ENCODE data around the gene MED1.
"Not testable (repeated sequence)": the region's sequence is repeated elsewhere in the genome, so short reads cannot be mapped to it uniquely, and the experiment has no call there.

The MED1 gene

DNA sequence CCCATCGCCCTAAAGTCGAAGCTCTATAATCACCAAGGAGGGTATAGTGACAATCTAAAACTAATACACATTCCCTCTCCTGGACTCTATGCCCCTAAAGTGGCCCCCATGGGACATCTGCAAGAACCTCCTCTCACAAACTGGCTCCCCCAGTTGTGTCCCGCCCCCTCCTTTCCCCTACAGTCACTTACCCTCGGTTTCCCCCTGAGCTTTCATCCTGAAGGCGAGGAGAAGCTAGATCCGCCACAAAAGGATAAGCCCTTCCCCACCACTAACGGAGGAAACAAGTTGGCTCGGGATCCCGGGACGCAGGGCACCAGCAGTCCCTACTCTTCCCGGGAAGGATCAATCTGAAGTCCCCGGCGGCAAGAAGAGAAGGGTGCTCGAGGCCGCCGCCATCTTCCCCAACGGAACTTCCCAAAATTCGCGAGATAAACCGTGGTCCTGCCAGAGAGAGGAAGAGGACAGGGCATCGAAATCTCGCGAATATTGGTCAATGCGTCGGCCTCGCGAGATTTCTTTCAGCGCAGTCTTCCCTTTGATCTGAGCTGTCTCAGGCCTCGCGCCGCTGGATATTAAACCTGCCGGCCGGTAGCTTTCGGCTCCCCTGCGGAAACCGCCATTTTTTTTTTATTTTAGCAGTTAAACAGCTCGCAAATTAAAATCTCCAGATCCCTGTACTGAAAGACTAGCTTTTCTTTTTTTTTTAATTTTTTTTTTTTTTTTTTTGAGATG is at the start of gene MED1:
TSS of gene MED1 (minus strand) at position 417 of the 735 bp plus-strand sequence. CDS start at position 216, 201 bp downstream.
- DNase-seq = peak; percentile 70 to 79 (median 77)

DNA sequence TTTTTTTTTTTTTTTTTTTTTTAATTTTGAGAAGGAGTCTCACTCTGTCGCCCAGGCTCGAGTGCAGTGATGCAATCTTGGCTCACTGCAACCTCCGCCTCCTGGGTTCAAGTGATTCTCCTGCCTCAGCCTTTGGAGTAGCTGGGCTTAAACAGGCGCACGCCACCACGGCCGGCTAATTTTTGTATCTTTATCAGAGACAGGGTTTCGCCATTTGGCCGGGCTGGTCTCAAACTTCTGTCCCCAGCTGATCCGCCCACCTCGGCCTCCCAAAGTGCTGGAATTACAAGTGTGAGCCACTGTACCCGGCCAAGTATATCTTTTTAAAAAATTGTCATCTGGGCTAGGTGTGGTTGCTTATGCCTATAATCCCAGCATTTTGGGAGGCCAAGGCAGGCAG is 45.9 kb upstream of the MED1 start:
- DNase-seq = not testable (repeated sequence)

DNA sequence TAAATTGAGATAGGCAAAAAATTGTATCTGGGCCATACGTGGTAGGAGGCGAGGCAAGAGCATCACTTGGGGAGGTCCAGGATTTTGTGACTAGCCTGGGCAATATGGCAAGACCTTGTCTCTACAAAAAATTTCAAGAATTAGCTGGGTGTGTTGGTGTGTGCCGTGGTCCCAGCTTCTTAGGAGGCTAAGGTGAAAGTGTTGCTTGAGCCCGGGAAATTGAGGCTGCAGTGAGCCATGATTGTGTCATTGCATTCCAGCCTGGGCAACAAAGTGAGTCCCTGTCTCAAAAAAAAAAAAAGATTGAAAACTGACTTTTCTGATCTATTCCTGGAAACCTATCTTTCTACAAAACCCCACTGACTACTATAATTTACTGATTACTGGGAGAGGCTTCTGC is 36.9 kb upstream of the MED1 start:
- no peak for DNase-seq

GRCh38 chr17:39487490-39487889 is 36.4 kb upstream of the MED1 start:
- not testable (repeated sequence) for DNase-seq

- no peak for DNase-seq
These were observed 35.2 kb upstream of the MED1 start for GRCh38 chr17:39486242-39486641.

GRCh38 chr17:39485555-39485954 is 34.5 kb upstream of the MED1 start:
- no peak for DNase-seq

DNA sequence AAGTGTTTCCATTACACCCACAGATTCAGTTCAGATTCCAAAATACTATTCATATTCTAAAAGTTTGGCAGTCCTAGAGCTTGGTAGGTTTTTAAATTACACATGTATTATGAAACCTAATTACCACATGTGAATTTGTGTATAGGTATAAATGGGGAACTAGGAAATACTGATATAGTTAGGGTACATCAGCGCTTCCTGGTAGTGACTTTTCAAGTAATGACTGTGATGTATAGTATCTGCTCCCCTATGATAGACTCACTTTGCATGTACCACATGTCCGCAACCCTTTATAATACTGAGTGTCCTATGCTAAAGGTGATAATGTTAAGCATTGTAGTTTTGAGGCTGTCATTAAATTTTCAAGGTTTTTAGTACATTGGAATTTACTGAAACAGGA is 33.1 kb upstream of the MED1 start:
- no peak for DNase-seq

DNA sequence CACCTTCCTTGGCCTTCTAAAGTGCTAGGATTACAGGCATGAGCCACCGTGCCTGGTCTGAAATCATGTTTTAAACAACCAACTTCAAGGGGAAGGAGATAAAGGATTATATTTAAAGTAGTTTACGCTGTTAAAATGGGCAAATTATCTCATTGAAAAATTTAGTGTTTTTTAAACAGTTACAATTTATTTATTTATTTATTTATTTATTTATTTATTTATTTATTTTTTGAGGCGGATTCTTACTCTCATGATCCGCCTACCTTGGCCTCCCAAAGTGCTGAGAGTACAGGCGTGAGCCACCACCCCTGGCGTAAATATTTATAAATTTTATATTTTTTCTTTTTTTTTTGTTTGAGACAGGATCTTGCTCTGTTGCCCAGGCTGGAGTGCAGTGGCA is 32.4 kb upstream of the MED1 start:
- DNase-seq = no peak

DNA sequence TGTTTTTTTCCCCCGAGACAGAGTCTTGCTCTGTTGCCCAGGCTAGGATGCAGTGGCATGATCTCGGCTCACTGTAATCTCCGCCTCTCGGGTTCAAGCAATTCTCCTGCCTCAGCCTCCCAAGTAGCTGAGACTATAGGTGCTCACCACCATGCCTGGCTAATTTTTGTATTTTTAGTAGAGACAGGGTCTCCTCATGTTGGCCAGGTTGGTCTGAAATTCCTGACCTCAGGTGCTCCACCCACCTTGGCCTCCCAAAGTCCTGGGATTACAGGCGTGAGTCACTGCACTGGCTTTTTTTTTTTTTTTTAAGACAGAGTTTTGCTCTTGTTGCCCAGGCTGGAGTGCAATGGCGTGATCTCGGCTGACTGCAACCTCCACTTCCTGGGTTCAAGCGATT is 28.6 kb upstream of the MED1 start:
- DNase-seq = not testable (repeated sequence)

- DNase-seq = no peak
These were observed 22.2 kb upstream of the MED1 start for GRCh38 chr17:39473310-39473709.

- DNase-seq = not testable (repeated sequence)
These were observed 17.5 kb upstream of the MED1 start for GRCh38 chr17:39468610-39469009.

GRCh38 chr17:39464639-39465181 is 13.6 kb upstream of the MED1 start:
- DNase-seq = not testable (repeated sequence)

DNA sequence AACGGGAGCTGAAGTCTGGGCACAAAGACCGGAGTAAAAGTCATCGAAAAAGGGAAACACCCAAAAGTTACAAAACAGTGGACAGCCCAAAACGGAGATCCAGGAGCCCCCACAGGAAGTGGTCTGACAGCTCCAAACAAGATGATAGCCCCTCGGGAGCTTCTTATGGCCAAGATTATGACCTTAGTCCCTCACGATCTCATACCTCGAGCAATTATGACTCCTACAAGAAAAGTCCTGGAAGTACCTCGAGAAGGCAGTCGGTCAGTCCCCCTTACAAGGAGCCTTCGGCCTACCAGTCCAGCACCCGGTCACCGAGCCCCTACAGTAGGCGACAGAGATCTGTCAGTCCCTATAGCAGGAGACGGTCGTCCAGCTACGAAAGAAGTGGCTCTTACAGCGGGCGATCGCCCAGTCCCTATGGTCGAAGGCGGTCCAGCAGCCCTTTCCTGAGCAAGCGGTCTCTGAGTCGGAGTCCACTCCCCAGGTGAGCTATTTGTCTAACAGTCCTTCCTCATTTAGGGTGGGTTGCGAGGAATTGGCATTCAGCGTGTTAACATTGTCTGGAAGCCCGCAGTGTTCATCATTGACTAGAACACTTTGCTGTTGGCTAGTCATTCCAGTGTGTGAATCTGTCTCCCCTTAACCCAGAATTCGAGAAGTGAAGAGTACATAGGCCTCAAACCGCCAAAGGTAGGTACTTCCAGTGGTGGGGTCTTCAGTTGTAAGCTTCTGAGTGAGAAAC is 11.7 kb upstream of the MED1 start:
- no peak for DNase-seq

DNA sequence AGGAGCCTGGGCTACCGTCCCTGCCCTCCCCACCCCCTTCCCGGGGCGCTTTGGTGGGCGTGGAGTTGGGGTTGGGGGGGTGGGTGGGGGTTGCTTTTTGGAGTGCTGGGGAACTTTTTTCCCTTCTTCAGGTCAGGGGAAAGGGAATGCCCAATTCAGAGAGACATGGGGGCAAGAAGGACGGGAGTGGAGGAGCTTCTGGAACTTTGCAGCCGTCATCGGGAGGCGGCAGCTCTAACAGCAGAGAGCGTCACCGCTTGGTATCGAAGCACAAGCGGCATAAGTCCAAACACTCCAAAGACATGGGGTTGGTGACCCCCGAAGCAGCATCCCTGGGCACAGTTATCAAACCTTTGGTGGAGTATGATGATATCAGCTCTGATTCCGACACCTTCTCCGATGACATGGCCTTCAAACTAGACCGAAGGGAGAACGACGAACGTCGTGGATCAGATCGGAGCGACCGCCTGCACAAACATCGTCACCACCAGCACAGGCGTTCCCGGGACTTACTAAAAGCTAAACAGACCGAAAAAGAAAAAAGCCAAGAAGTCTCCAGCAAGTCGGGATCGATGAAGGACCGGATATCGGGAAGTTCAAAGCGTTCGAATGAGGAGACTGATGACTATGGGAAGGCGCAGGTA is 11.0 kb upstream of the MED1 start:
- no peak for DNase-seq

GRCh38 chr17:39461113-39461925 is 10.3 kb upstream of the MED1 start, which contains the start of gene CDK12:
Gene CDK12 (plus strand): TSS chr17:39461486. CDS start chr17:39462072, 586 bp downstream.
- DNase-seq = peak; percentile 80 to 88 (median 87)

DNA sequence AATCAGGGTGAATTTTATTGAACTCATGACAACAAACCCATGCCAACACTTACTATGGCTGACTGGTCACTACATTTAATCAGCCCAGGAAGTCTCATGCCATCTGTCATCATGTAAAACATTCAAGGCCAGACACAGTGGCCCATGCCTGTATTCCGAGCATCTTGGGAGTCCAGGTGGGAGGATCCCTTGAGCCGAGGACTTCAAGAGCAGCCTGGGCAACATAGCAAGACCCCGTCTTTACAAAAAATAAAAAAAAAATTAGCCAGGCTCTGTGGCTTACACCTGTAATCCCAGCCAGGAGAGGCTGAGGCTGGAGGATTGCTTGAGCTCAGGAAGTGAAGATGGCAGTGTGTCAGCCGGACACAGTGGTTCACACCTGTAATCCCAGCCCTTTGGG is 4.9 kb upstream of the MED1 start:
- no peak for DNase-seq

GRCh38 chr17:39450051-39450450 is 1.0 kb downstream of the MED1 start:
- no peak for DNase-seq

- no peak for DNase-seq
These were observed 3.5 kb downstream of the MED1 start for GRCh38 chr17:39447561-39447960.

- no peak for DNase-seq
These were observed 7.7 kb downstream of the MED1 start for GRCh38 chr17:39443326-39443725.

DNA sequence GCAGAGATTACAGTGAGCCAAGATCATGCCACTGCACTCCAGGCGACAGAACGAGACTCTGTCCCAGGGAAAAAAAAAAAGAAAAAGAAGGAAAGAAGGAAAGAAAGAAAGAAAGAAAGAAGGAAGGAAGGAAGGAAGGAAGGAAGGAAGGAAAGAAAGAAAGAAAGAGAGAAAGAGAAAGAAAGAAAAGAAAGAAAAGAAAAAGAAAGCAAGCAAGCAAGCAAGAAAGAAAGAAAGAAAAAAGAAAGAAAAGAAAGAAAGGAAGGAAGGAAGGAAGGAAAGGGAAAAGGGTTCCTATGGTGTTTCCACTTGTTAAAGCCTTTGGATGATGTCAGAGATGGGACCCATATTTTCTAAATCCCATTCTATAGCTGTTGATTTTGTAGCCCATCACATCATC is 11.2 kb downstream of the MED1 start:
- not testable (repeated sequence) for DNase-seq

DNA sequence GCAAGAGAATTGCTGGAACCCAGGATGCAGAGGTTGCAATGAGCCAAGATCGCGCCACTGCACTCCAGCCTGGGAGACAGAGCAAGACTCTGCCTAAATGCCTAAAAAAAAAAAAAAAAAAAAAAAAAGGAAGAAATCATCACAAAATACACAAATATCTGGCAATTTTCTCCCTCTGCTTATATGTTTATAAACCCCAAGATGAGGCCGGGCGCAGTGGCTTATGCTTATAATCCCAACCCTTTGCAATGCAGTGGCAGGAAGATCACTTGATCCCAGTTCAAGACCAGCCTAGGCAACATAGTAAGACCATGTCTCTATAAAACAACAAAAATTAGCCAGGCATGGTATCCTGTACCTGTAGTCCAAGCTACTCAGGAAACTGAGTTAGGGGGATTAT is 21.5 kb downstream of the MED1 start:
- no peak for DNase-seq

GRCh38 chr17:39416141-39416540 is 34.9 kb downstream of the MED1 start:
- no peak for DNase-seq

DNA sequence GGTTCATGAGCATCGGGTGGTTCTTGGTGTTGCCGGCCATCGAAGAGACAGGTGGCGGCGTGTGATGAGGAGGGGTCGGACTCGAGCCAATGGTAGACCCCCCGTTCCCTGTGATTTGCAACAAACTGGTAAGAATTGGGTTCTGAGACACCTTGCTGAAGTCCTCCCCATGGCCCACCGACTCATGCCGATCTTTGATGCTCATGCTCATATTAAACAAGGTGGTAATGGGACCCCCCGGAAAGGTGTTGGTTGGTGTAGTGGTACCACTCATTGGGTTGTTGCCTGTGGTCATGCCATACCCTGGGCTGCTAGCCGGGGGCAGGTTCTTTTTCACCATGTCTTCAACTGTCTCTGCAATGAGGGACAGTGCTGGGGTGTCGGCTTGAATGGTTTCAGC is 40.8 kb downstream of the MED1 start:
- DNase-seq = no peak
